ENCODE measurements around the gene NRG3. TPM values are rescaled to one million over a fixed set of nuclear protein-coding genes. Genes with fewer than 3 reads are reported as not detected.

NRG3 gene
- total RNA-seq, 1 donor from 2014 or later, result 32.2 TPM

DNA sequence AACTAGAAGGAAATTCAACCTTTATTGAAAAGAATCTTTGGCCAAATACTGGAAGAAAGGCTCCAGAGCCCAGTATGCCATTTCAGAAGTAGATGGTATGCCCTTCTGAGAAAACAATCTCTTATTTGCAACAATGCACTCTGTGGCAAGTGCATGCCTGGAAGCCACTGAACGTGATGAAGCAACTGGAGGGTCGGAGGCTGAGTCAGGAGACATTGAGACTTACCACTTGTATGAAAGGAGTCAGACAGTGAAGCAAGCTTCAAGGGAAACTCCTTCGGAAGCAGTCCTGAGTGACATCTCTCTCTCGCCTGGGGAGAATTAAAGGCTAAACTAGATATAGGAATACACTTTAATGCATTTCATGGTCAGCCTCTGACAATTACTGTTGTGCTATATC lies 353.7 kb downstream of the NRG3 start:
- TF ChIP-seq, protein P1, sequence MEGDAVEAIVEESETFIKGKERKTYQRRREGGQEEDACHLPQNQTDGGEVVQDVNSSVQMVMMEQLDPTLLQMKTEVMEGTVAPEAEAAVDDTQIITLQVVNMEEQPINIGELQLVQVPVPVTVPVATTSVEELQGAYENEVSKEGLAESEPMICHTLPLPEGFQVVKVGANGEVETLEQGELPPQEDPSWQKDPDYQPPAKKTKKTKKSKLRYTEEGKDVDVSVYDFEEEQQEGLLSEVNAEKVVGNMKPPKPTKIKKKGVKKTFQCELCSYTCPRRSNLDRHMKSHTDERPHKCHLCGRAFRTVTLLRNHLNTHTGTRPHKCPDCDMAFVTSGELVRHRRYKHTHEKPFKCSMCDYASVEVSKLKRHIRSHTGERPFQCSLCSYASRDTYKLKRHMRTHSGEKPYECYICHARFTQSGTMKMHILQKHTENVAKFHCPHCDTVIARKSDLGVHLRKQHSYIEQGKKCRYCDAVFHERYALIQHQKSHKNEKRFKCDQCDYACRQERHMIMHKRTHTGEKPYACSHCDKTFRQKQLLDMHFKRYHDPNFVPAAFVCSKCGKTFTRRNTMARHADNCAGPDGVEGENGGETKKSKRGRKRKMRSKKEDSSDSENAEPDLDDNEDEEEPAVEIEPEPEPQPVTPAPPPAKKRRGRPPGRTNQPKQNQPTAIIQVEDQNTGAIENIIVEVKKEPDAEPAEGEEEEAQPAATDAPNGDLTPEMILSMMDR (IDR thresholded peaks at IDR 0.05; ENCODE audit: unreplicated experiment), result no peak
- Mint-ChIP-seq H3K36me3 (ENCODE audit: insufficient read depth) (peaks cover 7% of the 10 kb centered on the region), H3K4me1 (ENCODE audit: low read depth) (no peaks in the 10 kb centered on the region), H3K27ac (no peak overlapping the region), H3K4me3 (ENCODE audit: low read depth) (no peak overlapping the region), H3K9me3 (ENCODE audit: low read depth) (peaks cover 8% of the 10 kb centered on the region), H3K27me3 (no peaks in the 10 kb centered on the region)
- DNase-seq (ENCODE audit: low spot score, unreplicated experiment), result no peak

DNA sequence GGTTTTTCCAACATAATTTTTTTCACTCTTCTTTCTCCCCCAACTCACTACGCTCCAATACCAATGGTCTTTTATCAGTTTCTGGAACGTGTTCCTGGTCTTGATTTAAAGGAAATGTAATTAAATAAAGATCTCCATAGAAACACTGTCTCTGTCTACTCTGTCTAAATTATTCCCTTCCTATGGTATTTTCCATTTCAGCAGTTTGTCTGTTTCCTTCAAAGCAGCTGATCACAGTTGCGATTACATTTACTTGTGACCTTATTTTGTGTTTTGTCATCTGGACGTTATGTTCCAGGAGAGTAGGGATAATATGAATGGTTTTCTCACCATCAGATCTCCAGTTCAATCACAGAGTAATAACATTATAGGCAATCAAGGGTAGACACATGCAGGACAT lies 359.2 kb downstream of the NRG3 start:
- Mint-ChIP-seq H3K9me3 (ENCODE audit: low read depth) (peaks cover 10% of the 10 kb centered on the region), H3K4me3 (ENCODE audit: low read depth) (no peak overlapping the region), H3K27me3 (no peaks in the 10 kb centered on the region), H3K27ac (no peak overlapping the region), H3K36me3 (ENCODE audit: insufficient read depth) (peaks cover 9% of the 10 kb centered on the region), H3K4me1 (ENCODE audit: low read depth) (peaks cover 10% of the 10 kb centered on the region)
- TF ChIP-seq, protein P1 (IDR thresholded peaks at IDR 0.05; ENCODE audit: unreplicated experiment), result no peak
- DNase-seq (ENCODE audit: low spot score, unreplicated experiment), result no peak

DNA sequence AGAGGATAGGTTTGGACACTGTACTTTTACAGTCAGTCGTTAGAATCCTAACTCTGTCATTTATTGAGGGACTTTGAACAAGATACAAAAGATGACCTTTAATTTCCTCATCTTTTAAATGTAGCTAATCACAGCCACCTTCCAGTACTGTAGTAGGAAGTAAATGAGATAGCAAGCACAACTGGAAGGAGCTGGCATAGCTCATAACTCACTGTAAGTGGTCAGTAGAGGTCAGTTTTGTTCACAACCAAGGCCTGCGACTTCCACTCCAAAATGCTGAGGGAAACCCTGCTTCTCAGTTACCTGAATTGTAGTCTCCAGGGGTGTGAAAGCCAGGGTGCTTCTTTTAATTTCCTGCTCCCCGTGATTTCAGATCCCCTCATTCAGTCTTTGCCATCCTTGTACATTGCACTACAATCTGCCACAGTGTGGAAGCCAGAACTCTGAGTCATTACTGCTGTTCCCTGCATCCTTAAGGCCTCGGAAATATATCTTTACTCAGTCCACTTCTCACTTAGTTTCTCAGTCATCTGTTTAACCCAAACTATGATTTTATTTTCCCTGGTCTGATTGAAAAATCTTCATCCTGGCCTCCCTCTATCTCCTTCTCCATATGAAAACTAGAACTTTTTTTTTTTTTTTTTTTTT lies 361.2 kb downstream of the NRG3 start:
- DNase-seq (ENCODE audit: low spot score, unreplicated experiment), result no peak
- Mint-ChIP-seq H3K4me3 (ENCODE audit: low read depth) (no peak overlapping the region), H3K4me1 (ENCODE audit: low read depth) (peaks cover 10% of the 10 kb centered on the region), H3K27ac (no peak overlapping the region), H3K36me3 (ENCODE audit: insufficient read depth) (peaks cover 8% of the 10 kb centered on the region), H3K9me3 (ENCODE audit: low read depth) (peaks cover 10% of the 10 kb centered on the region), H3K27me3 (no peaks in the 10 kb centered on the region)
- TF ChIP-seq, protein P1 (IDR thresholded peaks at IDR 0.05; ENCODE audit: unreplicated experiment), result no peak

DNA sequence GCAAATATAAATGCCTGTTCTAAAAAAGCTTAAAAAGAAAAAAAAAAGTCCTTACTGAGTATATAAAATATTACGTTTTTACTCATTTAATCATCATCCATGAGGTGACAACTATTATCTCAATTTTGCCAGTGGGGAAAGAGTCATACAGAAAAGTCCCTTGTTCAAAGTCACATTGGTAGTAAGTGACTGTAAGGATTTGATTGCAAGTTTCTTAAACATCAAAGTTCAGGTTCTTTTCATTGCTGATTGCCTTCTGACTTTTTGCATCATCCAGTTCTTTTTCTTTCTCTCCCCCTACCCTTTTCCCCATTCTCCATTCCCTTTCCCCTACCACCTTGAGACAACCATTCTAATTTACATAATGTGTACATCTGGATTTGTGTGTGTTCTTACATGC lies 363.3 kb downstream of the NRG3 start:
- Mint-ChIP-seq H3K27me3 (no peaks in the 10 kb centered on the region), H3K4me3 (ENCODE audit: low read depth) (no peak overlapping the region), H3K36me3 (ENCODE audit: insufficient read depth) (peaks cover 6% of the 10 kb centered on the region), H3K4me1 (ENCODE audit: low read depth) (peaks cover 10% of the 10 kb centered on the region), H3K27ac (no peak overlapping the region), H3K9me3 (ENCODE audit: low read depth) (peaks cover 6% of the 10 kb centered on the region)
- no peak for DNase-seq (ENCODE audit: low spot score, unreplicated experiment)
- TF ChIP-seq, protein P1 (IDR thresholded peaks at IDR 0.05; ENCODE audit: unreplicated experiment), result no peak

DNA sequence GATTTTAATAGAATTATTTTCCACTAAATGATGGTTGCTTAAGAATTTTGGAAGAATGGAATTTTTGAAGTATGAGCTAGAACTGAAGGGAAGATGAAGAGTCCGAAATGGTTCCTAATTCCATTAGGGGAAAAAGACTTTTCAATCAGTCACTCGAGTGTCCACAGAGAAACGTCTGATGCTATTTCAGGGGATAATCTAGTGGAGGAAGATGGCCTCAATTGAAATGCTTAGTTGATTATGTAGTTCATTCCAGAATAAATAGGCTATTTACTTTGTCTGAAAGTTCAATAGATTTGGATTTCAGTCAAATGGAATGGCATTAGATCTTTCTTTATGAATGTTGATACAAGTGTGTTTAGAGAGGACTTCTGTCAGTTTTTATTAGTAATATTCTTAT lies 365.4 kb downstream of the NRG3 start:
- peaks cover 7% of the 10 kb centered on the region for H3K9me3 Mint-ChIP-seq (ENCODE audit: low read depth)
- TF ChIP-seq, protein P1 (IDR thresholded peaks at IDR 0.05; ENCODE audit: unreplicated experiment), result no peak
- no peak for DNase-seq (ENCODE audit: low spot score, unreplicated experiment)
- H3K4me1 Mint-ChIP-seq (ENCODE audit: low read depth), result peaks cover 5% of the 10 kb centered on the region
- peaks cover 1% of the 10 kb centered on the region for H3K36me3 Mint-ChIP-seq (ENCODE audit: insufficient read depth)
- no peaks in the 10 kb centered on the region for H3K27me3 Mint-ChIP-seq
- H3K4me3 Mint-ChIP-seq (ENCODE audit: low read depth), result no peak overlapping the region
- H3K27ac Mint-ChIP-seq, result no peak overlapping the region
